GM19397 (cell line): Measurements from ENCODE around the gene HECA.

Source experiments
- ATAC-seq: cut with Tn5 transposase; IDR thresholded peaks from one replicate; pipeline ENCODE4 v1.9.1; 2021; ENCODE audit warnings: mild to moderate bottlenecking, moderate library complexity; ENCODE audit not compliant: unreplicated experiment

Gene HECA

DNA sequence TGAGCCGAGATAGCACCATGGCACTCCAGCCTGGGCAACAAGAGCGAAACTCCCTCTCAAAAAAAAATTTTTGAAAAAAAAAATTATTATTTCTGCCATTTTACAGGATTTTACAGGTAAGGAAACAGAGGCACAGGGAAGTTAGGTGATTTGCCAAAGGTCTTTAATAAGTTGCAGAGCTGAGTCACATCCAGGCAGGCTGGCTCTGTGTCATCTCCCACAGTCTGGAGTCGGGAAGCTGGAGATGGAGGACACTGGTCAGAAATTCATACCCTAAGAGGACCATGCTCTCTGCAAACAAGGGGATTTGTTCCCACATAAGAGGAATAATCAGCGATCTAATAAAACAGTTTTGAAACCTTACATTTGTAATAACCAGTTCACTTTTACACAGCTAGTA lies 24.1 kb downstream of the HECA start:
- no peak for ATAC-seq

DNA sequence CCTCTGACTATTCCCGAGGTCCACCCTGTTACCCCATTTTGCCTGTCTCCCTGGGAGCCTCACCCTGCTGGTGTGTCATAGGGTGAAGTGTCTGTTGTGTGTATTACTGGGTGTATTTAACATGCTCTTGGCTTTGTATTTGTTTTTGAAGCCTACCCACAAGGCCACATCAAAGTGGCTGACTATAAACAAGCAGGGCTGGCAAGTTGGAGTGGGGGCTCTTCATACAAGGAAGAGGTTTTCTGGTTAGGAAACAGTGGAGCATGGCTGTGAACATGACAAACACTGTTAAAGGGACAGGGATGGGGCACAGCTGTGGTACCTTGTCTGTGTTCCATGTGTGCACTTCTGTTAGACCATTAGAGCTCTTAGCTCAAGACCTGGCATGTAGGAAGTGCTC lies 26.3 kb downstream of the HECA start:
- no peak for ATAC-seq

DNA sequence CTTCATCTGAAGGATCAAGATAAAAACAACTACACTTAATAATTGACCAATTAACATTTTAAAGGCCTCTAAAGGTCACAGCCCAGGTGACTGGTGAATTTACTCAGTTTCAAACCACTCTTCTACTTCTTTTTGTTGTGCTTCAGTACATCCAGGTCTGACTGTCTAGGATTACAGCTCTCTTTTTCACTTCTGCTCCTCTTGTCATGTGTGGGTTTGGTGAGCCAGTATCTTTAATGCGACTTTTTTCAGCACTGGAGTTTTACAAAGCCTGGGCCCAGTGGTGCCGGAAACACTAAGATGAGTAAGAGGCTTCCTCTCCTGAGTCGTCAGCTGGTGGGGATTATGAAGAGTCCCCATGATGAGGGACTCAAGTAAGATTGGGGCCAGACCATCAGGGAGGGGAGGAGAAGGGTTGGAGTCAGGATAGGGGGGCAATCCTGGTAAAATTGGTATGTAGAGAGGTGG lies 27.0 kb downstream of the HECA start:
- peak; percentile 97 for ATAC-seq

- no peak for ATAC-seq
These were observed 29.1 kb downstream of the HECA start for GRCh38 chr6:139164001-139164400.

- no peak for ATAC-seq
These were observed 30.4 kb downstream of the HECA start for GRCh38 chr6:139165324-139165723.

DNA sequence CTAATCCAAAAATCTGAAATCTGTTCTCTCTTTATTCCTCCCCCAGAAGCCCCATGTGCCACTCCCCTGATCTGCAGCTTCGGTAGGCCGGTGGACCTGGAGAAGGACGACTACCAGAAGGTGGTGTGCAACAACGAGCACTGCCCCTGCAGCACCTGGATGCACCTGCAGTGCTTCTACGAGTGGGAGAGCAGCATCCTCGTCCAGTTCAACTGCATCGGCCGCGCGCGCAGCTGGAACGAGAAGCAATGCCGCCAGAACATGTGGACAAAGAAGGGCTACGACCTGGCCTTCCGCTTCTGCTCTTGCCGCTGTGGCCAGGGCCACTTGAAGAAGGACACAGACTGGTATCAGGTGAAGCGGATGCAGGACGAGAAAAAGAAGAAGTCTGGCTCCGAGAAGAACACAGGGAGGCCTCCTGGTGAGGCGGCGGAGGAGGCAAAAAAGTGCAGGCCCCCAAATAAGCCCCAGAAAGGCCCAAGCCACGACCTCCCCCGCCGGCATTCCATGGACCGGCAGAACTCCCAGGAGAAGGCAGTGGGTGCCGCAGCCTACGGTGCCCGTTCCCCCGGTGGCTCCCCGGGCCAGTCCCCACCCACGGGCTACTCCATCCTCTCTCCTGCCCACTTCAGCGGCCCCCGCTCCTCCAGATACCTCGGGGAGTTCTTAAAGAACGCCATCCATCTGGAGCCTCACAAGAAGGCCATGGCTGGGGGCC lies 31.5 kb downstream of the HECA start:
- ATAC-seq: no peak

DNA sequence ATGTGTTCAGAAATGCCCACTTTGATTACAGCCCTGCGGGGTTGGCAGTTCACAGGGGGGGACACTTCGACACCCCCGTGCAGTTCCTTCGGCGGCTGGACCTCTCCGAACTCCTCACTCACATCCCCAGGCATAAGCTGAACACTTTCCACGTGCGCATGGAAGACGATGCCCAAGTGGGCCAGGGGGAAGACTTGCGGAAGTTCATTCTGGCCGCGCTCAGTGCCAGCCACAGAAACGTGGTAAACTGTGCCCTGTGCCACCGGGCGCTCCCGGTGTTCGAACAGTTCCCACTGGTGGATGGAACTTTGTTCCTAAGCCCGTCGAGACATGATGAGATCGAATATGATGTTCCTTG lies 32.1 kb downstream of the HECA start:
- ATAC-seq: no peak

DNA sequence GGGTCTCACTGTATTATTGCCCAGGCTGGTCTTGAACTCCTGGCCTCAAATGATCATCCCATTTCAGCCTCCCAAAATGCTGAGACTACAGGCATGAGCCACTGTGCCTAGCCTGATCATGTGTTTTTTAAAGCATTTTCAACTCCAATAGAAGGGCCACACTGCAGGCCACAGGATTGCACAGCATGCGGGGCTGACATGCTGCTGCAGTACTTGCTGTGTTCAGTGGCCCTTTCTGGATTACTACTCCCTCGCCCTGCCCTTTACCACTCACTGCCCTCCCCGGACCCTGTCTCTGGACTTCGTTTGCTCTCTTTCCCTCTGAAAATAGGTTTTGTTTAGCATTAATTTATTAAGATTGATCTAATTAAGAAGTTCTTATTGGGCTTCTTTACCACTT lies 37.3 kb downstream of the HECA start:
- ATAC-seq: no peak

- no peak for ATAC-seq
These were observed 37.7 kb downstream of the HECA start for GRCh38 chr6:139172567-139172966.

DNA sequence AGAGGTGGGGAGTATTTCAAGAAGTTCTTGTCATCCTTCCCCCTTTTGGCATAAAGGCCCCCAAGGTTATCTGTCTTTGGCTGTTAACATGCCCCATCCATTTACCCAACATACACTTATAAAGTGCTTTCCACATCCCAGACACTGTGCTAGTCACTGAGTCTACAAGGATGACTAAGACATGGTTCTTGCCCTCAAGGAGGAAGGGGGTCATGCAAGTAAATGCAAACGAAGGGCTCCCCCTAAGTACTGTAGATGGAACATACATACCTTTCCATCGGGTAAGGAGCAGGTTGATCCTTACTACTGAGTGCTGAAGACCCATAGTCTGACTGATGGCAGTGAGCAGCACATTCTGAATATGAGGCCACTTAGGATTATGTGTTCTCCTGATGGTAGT lies 38.3 kb downstream of the HECA start:
- no peak for ATAC-seq

DNA sequence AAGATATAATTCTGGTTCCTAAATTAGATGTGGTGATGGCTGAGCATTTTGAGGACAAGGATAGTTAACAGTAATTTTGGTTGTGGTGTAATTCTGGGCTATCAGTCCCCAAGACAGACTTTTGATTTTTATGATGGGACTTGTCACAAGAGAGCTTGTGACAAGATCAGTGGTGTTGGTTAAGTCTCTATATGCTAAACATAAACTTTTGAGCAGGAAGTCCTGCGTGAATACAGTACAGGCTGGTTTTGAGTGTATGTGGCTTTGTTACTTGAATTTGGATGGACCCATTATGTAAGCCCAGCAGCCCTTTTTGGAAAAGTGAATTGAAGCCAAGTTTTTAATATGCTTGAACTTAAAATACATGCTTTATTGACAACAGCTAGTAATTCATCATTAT lies 38.9 kb downstream of the HECA start:
- ATAC-seq: no peak

GRCh38 chr6:139174961-139175360 lies 40.1 kb downstream of the HECA start:
- no peak for ATAC-seq

DNA sequence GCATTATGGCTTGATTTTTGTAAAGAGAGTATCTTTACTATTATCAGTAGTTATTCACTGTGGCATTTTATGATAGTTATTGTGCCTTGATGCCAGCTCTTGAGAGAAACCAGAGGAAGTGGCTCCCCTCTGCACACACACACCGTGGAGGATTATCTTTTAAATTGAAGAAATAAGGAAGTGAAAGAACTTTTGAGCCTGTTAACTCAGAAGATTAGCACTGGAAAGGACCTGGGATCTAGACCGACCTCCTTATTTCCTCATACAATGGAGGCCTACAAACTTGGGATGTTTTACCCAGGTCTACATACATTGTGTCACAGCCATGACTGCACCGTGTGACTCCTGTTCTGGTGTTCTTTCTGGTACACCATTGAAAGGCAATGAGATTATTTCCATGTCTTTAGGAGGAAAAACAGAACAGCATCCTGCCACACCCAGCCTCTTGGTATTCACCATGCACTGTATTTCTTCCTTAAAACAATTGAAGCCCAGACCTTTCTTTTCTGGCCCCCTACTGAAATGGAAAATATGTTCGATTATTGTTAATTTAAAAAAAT lies 40.6 kb downstream of the HECA start:
- no peak for ATAC-seq

DNA sequence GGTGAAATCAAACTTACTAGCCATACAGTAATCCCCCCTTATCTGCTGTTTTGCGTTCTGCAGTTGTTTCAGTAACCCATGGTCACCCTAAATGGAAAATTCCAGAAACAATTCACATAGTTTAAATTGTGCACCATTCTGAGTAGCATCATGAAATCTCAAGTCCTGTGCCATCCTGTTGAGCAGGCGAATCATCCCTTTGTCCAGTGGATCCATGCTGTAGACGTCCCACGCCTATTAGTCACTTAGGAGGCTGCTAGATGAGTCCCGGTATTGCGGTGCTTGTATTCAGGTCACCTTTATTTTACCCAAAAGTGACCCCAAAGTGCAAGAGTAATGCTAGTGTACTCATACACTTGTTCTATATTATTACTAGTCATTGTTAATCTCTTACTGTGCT lies 46.4 kb downstream of the HECA start:
- ATAC-seq: no peak

DNA sequence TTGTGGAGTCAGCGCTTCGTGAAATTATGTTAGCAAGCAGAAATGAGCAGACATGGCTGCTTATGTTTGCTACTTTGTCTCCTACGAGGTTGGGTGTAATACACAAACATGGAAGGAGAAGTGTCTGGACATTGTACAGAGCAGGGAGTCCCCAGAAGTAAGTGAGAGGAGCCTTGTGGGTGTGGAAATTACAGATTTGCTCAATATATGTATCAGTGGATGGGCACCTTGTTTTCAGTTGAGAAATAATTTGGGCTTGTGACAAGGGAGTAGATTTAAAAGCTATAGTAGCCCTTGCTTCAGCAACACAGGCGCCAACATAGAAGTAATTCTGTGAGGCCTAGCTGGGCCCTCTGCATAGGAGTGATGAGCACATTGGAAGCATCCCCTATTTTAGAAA lies 49.2 kb downstream of the HECA start:
- no peak for ATAC-seq

- ATAC-seq: no peak
These were observed 49.6 kb downstream of the HECA start for GRCh38 chr6:139184459-139184858.

- ATAC-seq: no peak
These were observed 51.4 kb downstream of the HECA start for GRCh38 chr6:139186242-139186641.

DNA sequence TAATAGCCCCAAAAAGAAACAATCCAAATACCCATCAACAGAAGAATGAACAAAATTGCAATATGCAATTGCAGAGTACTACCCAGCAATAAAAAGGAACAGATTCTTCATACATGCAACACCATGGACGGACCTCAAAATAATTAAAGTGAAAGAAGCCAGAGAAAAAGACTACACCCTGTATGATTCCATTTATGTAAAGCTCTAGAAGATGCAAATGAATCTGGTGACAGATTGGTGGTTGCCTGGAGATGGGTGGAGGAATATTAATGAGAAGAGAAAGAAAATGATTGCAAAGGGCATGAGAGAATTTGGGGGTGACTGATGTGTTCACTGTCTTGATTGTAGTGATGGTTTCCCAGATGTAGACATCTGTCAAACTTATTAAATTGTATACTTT lies 51.8 kb downstream of the HECA start:
- no peak for ATAC-seq

DNA sequence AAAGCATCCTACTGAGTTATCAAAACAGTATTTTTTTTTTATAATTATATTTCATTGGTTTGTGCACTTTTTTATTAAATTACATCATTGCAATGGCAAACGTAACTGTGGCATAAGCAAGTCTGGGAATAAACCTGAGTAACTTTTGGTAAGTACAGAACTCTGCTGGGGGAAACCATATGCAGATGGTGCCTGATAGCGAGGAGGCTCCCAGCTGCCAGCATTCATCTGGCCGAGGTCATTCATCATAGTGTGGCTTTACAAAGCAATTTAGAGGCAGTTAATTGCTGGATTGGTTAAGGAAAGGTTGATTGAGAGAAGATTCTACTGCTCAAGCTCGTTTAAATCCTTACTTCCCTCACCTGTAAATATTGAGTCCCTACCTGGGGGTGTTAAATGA lies 52.6 kb downstream of the HECA start:
- no peak for ATAC-seq

DNA sequence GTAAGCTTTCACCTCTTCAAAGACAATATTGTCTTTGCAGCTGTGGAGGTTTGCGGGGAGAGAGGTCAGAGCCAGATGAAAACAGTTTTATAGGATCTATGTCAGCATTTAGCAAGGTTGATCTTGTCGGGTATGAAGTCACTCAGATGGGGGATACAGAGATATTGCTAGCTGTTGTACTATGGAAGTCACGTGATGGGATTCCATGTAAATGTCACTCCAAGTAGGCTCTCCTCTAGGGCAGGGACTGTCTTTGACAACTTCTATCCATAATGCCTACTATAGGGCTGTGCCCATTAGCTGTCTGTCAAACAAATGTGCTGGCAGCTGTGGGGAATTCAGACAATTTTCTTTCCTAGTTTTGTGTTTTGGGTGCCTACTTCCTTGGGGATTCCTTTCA lies 54.8 kb downstream of the HECA start:
- no peak for ATAC-seq

- ATAC-seq: no peak
These were observed 59.9 kb downstream of the HECA start for GRCh38 chr6:139194740-139195139.

GRCh38 chr6:139198529-139199288 lies 63.8 kb downstream of the HECA start:
- no peak for ATAC-seq
